NOMO-1 treated with DMSO at 0.1 percent for 48 hours (cell line): ENCODE data around the gene METTL24.
"Not testable (repeated sequence)": the region's sequence is repeated elsewhere in the genome, so short reads cannot be mapped to it uniquely, and the experiment has no call there.

Source experiments
- DNase-seq: peaks from one replicate; lab custom pipeline; 2025; ENCODE audit not compliant: unreplicated experiment; lab: John Stamatoyannopoulos, UW

METTL24 gene

GRCh38 chr6:110317189-110317588, 41.0 kb downstream of the METTL24 start:
- DNase-seq, result no peak

GRCh38 chr6:110315869-110316398, 42.2 kb downstream of the METTL24 start:
- DNase-seq, result no peak

GRCh38 chr6:110315207-110315868, 42.8 kb downstream of the METTL24 start:
- no peak for DNase-seq

GRCh38 chr6:110310861-110311446, 47.2 kb downstream of the METTL24 start:
- no peak for DNase-seq

GRCh38 chr6:110309432-110309831, 48.7 kb downstream of the METTL24 start:
- not testable (repeated sequence) for DNase-seq

- peak; percentile 77 for DNase-seq
Measured at GRCh38 chr6:110307368-110307767, 50.8 kb downstream of the METTL24 start.

- DNase-seq, result not testable (repeated sequence)
Measured at GRCh38 chr6:110305832-110306231, 52.3 kb downstream of the METTL24 start.

- DNase-seq, result not testable (repeated sequence)
Measured at GRCh38 chr6:110303692-110304091, 54.5 kb downstream of the METTL24 start.

GRCh38 chr6:110298916-110299315, 59.2 kb downstream of the METTL24 start:
- no peak for DNase-seq

GRCh38 chr6:110298411-110298810, 59.7 kb downstream of the METTL24 start:
- DNase-seq, result no peak

GRCh38 chr6:110296241-110297025, 61.7 kb downstream of the METTL24 start:
- peak; percentile 5 for DNase-seq

- no peak for DNase-seq
Measured at GRCh38 chr6:110295451-110296165, 62.5 kb downstream of the METTL24 start.

- DNase-seq, result no peak
Measured at GRCh38 chr6:110287462-110288341, 70.4 kb downstream of the METTL24 start.

- no peak for DNase-seq
Measured at GRCh38 chr6:110285306-110286060, 72.7 kb downstream of the METTL24 start.

- no peak for DNase-seq
Measured at GRCh38 chr6:110284855-110285254, 73.3 kb downstream of the METTL24 start.

- DNase-seq, result no peak
Measured at GRCh38 chr6:110283657-110284056, 74.5 kb downstream of the METTL24 start.

- no peak for DNase-seq
Measured at GRCh38 chr6:110282412-110282811, 75.7 kb downstream of the METTL24 start.

- DNase-seq, result no peak
Measured at GRCh38 chr6:110277100-110277665, 81.0 kb downstream of the METTL24 start.

- DNase-seq, result not testable (repeated sequence)
Measured at GRCh38 chr6:110272781-110273180, 85.4 kb downstream of the METTL24 start.
